K562 (cell line): Measurements from ENCODE around the gene OTC. TPM values are rescaled to one million over a fixed set of nuclear protein-coding genes. Genes with fewer than 3 reads are reported as not detected.

ENCODE experiments used
- ATAC-seq: fragments of 200-7000 bp; cut with Tn5 transposase; 3 replicates; pipeline ENCODE4 v1.9.1; 2020; ENCODE audit warnings: moderate library complexity
- BruUV-seq: library from RNA; stranded (reverse); fragments of 400-500 nt; replicated peaks from 2 replicates; lab custom pipeline; 2021; lab: Mats Ljungman, UMichigan
- CTCF ChIA-PET: fragments of 300-600 bp; formaldehyde crosslinking; extraction: SDS; loops from one replicate; lab custom pipeline; 2021; ENCODE audit warnings: low intra/inter-chr PET ratio; lab: Yijun Ruan, JAX
- POLR2A ChIA-PET: fragments of 300-600, 350-650 bp; sonication (Branson Sonifier 250); formaldehyde crosslinking; extraction: SDS; loops from one replicate; lab custom pipeline; 2021; ENCODE audit warnings: antibody characterized with exemption, inconsistent platforms; lab: Yijun Ruan, JAX
- DNase-seq, 4 experiments: peaks; one replicate each; pipeline versions ENCODE4 v3.0.0 to v3.0.0-alpha.2; 2011 to 2018; ENCODE audit warnings: low spot score in 3 of 4, mixed read lengths in 3 of 4; ENCODE audit errors: extremely low read depth in 1 of 4
- FAIRE-seq: peaks from 2 replicates; lab custom pipeline; 2011; peaks lifted over from hg19 to GRCh38; lab: Jason Lieb, UNC
- H2AFZ ChIP-seq: 2 replicates; pipeline ENCODE4 v1.6.0; 2011; ENCODE audit warnings: low read depth, low read length, control low read depth, inconsistent platforms
- H3K27ac ChIP-seq: fragments of 200-600 bp; 3 replicates; pipeline ENCODE4 v1.8.0; 2011; ENCODE audit warnings: low read depth, mild to moderate bottlenecking, control low read depth, inconsistent platforms, low read length, moderate library complexity, mixed read lengths; ENCODE audit errors: extremely low read depth
- H3K27me3 ChIP-seq, 2 experiments: fragments of 300-600 bp in 1 of 2; 2 replicates in 1 of 2; 3 replicates in 1 of 2; pipeline versions ENCODE4 v1.6.0 to v1.8.0; 2011; ENCODE audit warnings: inconsistent platforms in 2 of 2, low read length in 2 of 2, mild to moderate bottlenecking in 1 of 2, mixed read lengths in 1 of 2, moderate library complexity in 1 of 2; ENCODE audit not compliant: control insufficient read depth in 2 of 2, insufficient read depth in 2 of 2
- H3K36me3 ChIP-seq: fragments of 300-600 bp; 3 replicates; pipeline ENCODE4 v1.8.0; 2011; ENCODE audit warnings: mild to moderate bottlenecking, low read length, inconsistent platforms; ENCODE audit not compliant: control insufficient read depth, insufficient read depth
- H3K4me1 ChIP-seq, 2 experiments: fragments of 200-600 bp in 1 of 2; replicated peaks in 1 of 2; 2 replicates in 1 of 2; 3 replicates in 1 of 2; pipeline versions ENCODE4 v1.5.1 to v1.8.0; 2011; ENCODE audit warnings: inconsistent platforms in 2 of 2, low read length in 2 of 2, mild to moderate bottlenecking in 1 of 2, mixed read lengths in 1 of 2, moderate library complexity in 1 of 2; ENCODE audit not compliant: control insufficient read depth in 2 of 2, insufficient read depth in 2 of 2
- H3K4me2 ChIP-seq: 2 replicates; pipeline ENCODE4 v1.6.1; 2011; ENCODE audit warnings: low read length, control low read depth, inconsistent platforms, mixed read lengths; ENCODE audit not compliant: insufficient read depth
- H3K4me3 ChIP-seq: fragments of 200-600 bp; sonication (generic), shearing (Covaris generic); 2 replicates; pipeline ENCODE4 v1.5.1; 2016; ENCODE audit warnings: control low read depth, inconsistent platforms
- H3K79me2 ChIP-seq: fragments of 200-600 bp; 3 replicates; pipeline ENCODE4 v1.8.0; 2011; ENCODE audit warnings: low read length, inconsistent platforms; ENCODE audit not compliant: control insufficient read depth, insufficient read depth
- H3K9ac ChIP-seq, 2 experiments: 2 replicates each; pipeline versions ENCODE4 v1.6.0 to v1.6.1; 2011; ENCODE audit warnings: low read depth in 2 of 2, low read length in 2 of 2, control low read depth in 1 of 2, inconsistent platforms in 1 of 2, mild to moderate bottlenecking in 1 of 2, mixed read lengths in 1 of 2; ENCODE audit not compliant: insufficient read depth in 1 of 2
- H3K9me1 ChIP-seq: one replicate; pipeline ENCODE4 v1.6.0; 2011; ENCODE audit warnings: inconsistent platforms, mild to moderate bottlenecking, low read length, moderate library complexity; ENCODE audit not compliant: control insufficient read depth, insufficient read depth
- H3K9me3 ChIP-seq: replicated peaks from 2 replicates; pipeline ENCODE4 v1.5.1; 2011; ENCODE audit warnings: low read depth, low read length, inconsistent platforms; ENCODE audit not compliant: control insufficient read depth, insufficient read depth
- H4K20me1 ChIP-seq: replicated peaks from 2 replicates; pipeline ENCODE4 v1.6.1; 2011; ENCODE audit warnings: low read length, inconsistent platforms, mixed read lengths; ENCODE audit not compliant: control insufficient read depth, insufficient read depth
- GABPB1 ChIP-seq: sonication (generic); formaldehyde crosslinking; IDR thresholded peaks from 2 replicates; pipeline ENCODE4 v1.8.0; 2022; ENCODE audit warnings: mild to moderate bottlenecking, missing genetic modification reagents
- HMGN3 ChIP-seq: IDR thresholded peaks from 2 replicates; pipeline ENCODE4 v1.6.1; 2011; ENCODE audit warnings: borderline replicate concordance, low read depth, mild to moderate bottlenecking, mixed read lengths, low read length; ENCODE audit not compliant: insufficient read length; ENCODE audit errors: extremely low read depth
- KAT7 ChIP-seq: sonication (generic); formaldehyde crosslinking; IDR thresholded peaks from 2 replicates; pipeline ENCODE4 v1.8.0; 2022; ENCODE audit warnings: missing genetic modification reagents, mild to moderate bottlenecking, borderline replicate concordance
- RUNX1 ChIP-seq: sonication (generic); IDR thresholded peaks from 2 replicates; pipeline ENCODE4 v1.6.1; 2016; ENCODE audit warnings: antibody characterized with exemption, low read depth
- SNIP1 ChIP-seq: fragments of 450-650 bp; IDR thresholded peaks from 2 replicates; pipeline ENCODE4 v1.7.1; 2017; ENCODE audit warnings: low read depth, mild to moderate bottlenecking
- TOE1 ChIP-seq, 2 experiments: fragments of 450-650 bp in 1 of 2; sonication (generic) in 1 of 2; formaldehyde crosslinking in 1 of 2; IDR thresholded peaks; 2 replicates each; pipeline versions ENCODE4 v1.7.1 to v1.8.0; 2016 to 2022; ENCODE audit warnings: borderline replicate concordance in 2 of 2, mild to moderate bottlenecking in 2 of 2, antibody characterized with exemption in 1 of 2, inconsistent platforms in 1 of 2, low read depth in 1 of 2, missing genetic modification reagents in 1 of 2, moderate library complexity in 1 of 2
- ZKSCAN8 ChIP-seq: fragments of 200-800 bp; sonication (Bioruptor generic); IDR thresholded peaks from 2 replicates; pipeline ENCODE4 v1.6.1; 2016; ENCODE audit warnings: missing genetic modification characterization, missing compliant biosample characterization
- WGBS: fragments of 100-300 bp; shearing (Covaris generic); methylation state at CpG from one replicate; pipeline ENCODE4 v1.1.6; 2016; ENCODE audit warnings: low coverage, mixed read lengths; ENCODE audit not compliant: insufficient coverage; ENCODE audit errors: missing lambda C conversion rate; 5-methylcytosine and 5-hydroxymethylcytosine counted together
- in situ Hi-C: fragments of 300-500 bp; cut with MboI; formaldehyde crosslinking; loops from 4 replicates; pipeline ENCODE4 v1.15.0; 2018; ENCODE audit warnings: inconsistent platforms, mixed read lengths
- intact Hi-C: fragments of 100-400 bp; cut with micrococcal nuclease; formaldehyde crosslinking; loops from 2 replicates; pipeline ENCODE4 v1.14.2; 2022
- polyA plus RNA-seq, 8 experiments: library from polyadenylated mRNA; depleted of rRNA in 4 of 8; stranded (reverse) in 5 of 8; unstranded in 3 of 8; fragments of >200 nt; fragmentation: Nextera tagmentation in 2 of 8; fragmentation: Illumina TruSeq in 1 of 8; extraction: Ambion mirVana in 2 of 8; extraction: Trizol in 1 of 8; gene quantifications; 2 replicates each; pipeline versions ENCODE4 v1.2.1 to v1.2.3, GENCODE V29; 2011 to 2014; ENCODE audit warnings: inconsistent platforms in 1 of 8, missing spikeins in 1 of 8
- total RNA-seq, 7 experiments: library from RNA; depleted of rRNA in 6 of 7; stranded (reverse); fragments of >200 nt in 6 of 7; fragmentation: Illumina TruSeq in 2 of 7; extraction: Trizol in 2 of 7; gene quantifications; 2 replicates each; pipeline versions ENCODE4 v1.2.1 to v1.2.3, GENCODE V29; 2011 to 2021; ENCODE audit warnings: low replicate concordance in 1 of 7
- TF ChIP-seq, protein P1 (sequence below): fragments of 450-650 bp; IDR thresholded peaks from 2 replicates; pipeline ENCODE4 v1.6.1; 2018; ENCODE audit not compliant: partially characterized antibody

Gene OTC
- total and polyA plus RNA-seq, 9 of the 15 experiments (the other 6 are each of a cell fraction or from before 2014, with no cell fraction given): not detected

DNA sequence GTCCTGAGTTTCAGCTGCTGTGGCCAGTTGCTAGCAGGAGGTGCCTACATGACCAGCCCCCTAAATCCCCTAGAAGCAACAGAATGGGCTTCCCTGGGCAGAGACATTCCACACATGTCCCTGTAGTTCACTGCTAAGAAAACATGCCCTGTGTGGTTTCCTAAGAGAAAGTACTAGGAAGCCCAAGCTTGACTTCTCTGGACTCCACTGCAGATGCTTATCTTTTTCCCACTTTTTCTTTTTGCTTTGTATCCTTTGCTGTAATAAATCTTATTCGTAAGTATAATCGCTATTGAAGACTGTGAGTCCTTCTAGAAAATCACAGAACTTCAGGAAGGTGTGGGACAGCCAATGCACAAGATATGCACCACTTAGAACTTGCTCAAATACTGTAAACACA, 40.7 kb upstream of the OTC start:
- H3K4me1 ChIP-seq: no peaks in the 10 kb centered on the region
- DNase-seq: no peak
- H4K20me1 ChIP-seq: no peaks in the 10 kb centered on the region
- ChIA-PET POLR2A (no interaction called here), CTCF (no interaction called here)
- FAIRE-seq: no peak
- H3K9ac ChIP-seq: no peak overlapping the region
- H3K9me3 ChIP-seq: no peaks in the 10 kb centered on the region
- no peak overlapping the region for H3K27ac ChIP-seq
- intact Hi-C loops (no loop called here), in situ Hi-C loops (no loop called here)
- H2AFZ ChIP-seq: no peak overlapping the region
- no peak overlapping the region for H3K4me3 ChIP-seq
- no peak overlapping the region for H3K4me2 ChIP-seq
- no peaks in the 10 kb centered on the region for H3K36me3 ChIP-seq
- H3K79me2 ChIP-seq: no peaks in the 10 kb centered on the region
- no peaks in the 10 kb centered on the region for H3K9me1 ChIP-seq
- no peaks in the 10 kb centered on the region for H3K27me3 ChIP-seq
- WGBS: 6% methylated on average over 2 of the region's 2 CpGs
- ATAC-seq: no peak
- no TSS peak for BruUV-seq
- TF ChIP-seq TOE1 (IDR thresholded peaks at IDR 0.05; ENCODE audit: borderline replicate concordance): no peak
- TF ChIP-seq TOE1 (CRISPR knock-in tag; IDR thresholded peaks at IDR 0.05; ENCODE audit: borderline replicate concordance, low read depth): no peak
- TF ChIP-seq KAT7: no peak
- no peak for TF ChIP-seq RUNX1
- TF ChIP-seq GABPB1 (CRISPR knock-in tag): no peak
- TF ChIP-seq HMGN3: no peak
- TF ChIP-seq, protein P1, sequence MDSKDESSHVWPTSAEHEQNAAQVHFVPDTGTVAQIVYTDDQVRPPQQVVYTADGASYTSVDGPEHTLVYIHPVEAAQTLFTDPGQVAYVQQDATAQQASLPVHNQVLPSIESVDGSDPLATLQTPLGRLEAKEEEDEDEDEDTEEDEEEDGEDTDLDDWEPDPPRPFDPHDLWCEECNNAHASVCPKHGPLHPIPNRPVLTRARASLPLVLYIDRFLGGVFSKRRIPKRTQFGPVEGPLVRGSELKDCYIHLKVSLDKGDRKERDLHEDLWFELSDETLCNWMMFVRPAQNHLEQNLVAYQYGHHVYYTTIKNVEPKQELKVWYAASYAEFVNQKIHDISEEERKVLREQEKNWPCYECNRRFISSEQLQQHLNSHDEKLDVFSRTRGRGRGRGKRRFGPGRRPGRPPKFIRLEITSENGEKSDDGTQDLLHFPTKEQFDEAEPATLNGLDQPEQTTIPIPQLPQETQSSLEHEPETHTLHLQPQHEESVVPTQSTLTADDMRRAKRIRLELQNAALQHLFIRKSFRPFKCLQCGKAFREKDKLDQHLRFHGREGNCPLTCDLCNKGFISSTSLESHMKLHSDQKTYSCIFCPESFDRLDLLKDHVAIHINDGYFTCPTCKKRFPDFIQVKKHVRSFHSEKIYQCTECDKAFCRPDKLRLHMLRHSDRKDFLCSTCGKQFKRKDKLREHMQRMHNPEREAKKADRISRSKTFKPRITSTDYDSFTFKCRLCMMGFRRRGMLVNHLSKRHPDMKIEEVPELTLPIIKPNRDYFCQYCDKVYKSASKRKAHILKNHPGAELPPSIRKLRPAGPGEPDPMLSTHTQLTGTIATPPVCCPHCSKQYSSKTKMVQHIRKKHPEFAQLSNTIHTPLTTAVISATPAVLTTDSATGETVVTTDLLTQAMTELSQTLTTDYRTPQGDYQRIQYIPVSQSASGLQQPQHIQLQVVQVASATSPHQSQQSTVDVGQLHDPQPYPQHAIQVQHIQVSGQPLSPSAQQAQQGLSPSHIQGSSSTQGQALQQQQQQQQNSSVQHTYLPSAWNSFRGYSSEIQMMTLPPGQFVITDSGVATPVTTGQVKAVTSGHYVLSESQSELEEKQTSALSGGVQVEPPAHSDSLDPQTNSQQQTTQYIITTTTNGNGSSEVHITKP: no peak
- TF ChIP-seq ZKSCAN8 (CRISPR knock-in tag): no peak
- TF ChIP-seq SNIP1: no peak
- TF ChIP-seq, all 486 proteins: peak for 0
